Measurements from ENCODE around the gene FATE1. TPM values are rescaled to one million over a fixed set of nuclear protein-coding genes. Genes with fewer than 3 reads are reported as not detected.

Gene FATE1
- total RNA-seq, 4 donors from 2014 or later: 0.42 TPM; not detected in 3

DNA sequence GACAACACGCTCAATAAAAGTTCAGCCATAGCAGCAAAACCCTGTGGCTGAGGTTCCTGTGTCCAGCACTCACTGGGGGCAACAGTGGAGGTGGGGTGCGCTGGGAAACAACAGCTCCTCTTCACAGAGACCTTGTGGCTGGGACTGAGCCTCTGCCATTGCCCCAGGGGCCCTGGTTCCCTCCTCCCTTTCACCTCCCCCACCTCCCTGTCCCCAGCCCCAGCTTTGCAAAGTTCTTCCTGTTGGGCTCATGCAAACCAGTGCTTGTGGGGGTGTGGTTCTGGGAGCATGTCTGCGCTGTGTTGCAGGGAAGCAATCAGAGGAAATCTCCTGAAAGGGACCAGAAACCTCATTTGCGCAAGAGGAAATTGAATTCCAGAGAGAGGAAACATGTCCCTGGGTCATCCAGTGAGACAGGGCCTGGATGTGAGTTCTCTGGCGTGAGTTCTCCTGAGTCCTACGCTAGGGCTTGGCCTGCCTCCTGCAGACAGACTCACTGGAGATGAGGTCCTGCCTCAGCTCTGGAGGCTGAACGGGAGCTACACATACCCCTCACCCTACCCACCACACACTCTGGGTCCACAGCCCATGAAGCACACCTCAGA is 7.4 kb downstream of the FATE1 start:
- peak; percentile 22 for ATAC-seq
- no CpG with 5 or more reads among the region's 7 CpGs for WGBS, 2 donors (ENCODE audit: low coverage in 1 of 2)
- no peaks in the 10 kb centered on the region for H3K4me1 ChIP-seq

GRCh38 chrX:151724563-151725337 is 8.9 kb downstream of the FATE1 start:
- WGBS, 2 donors (ENCODE audit: low coverage in 1 of 2): 40% methylated on average over 1 of the region's 7 CpGs; no CpG with 5 or more reads in 1 of the 2 donors
- TF ChIP-seq POLR2AphosphoS5 (IDR thresholded peaks at IDR 0.05) (no peak), POLR2A (IDR thresholded peaks at IDR 0.05) (no peak), EP300 (IDR thresholded peaks at IDR 0.05) (no peak)
- TF ChIP-seq, protein P1, sequence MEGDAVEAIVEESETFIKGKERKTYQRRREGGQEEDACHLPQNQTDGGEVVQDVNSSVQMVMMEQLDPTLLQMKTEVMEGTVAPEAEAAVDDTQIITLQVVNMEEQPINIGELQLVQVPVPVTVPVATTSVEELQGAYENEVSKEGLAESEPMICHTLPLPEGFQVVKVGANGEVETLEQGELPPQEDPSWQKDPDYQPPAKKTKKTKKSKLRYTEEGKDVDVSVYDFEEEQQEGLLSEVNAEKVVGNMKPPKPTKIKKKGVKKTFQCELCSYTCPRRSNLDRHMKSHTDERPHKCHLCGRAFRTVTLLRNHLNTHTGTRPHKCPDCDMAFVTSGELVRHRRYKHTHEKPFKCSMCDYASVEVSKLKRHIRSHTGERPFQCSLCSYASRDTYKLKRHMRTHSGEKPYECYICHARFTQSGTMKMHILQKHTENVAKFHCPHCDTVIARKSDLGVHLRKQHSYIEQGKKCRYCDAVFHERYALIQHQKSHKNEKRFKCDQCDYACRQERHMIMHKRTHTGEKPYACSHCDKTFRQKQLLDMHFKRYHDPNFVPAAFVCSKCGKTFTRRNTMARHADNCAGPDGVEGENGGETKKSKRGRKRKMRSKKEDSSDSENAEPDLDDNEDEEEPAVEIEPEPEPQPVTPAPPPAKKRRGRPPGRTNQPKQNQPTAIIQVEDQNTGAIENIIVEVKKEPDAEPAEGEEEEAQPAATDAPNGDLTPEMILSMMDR (IDR thresholded peaks at IDR 0.05): no peak

More for the DNA sequence above, 7.4 kb downstream of the FATE1 start:
- no peak for TF ChIP-seq POLR2A (IDR thresholded peaks at IDR 0.05)
- TF ChIP-seq, protein P1 (IDR thresholded peaks at IDR 0.05): no peak
- no peak for TF ChIP-seq POLR2AphosphoS5 (IDR thresholded peaks at IDR 0.05)
- Histone ChIP-seq H3K9me3 (no peaks in the 10 kb centered on the region), H3K36me3 (no peaks in the 10 kb centered on the region), H3K27ac (no peak overlapping the region), H3K27me3 (no peaks in the 10 kb centered on the region), H3K4me3 (no peak overlapping the region)

DNA sequence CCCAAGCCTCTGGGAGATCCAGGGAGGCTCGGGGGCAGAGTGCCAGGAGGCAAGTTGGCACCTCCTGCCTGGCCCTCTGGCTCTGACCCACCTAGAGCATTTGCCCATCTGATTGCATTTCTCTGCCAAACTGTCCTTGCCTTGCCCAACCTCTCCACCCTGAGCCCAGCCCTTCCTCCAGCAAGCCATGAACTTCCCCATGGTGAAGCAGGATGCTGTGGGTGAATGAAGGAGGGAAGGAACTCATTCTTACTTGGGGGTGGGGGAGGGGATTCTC is 9.4 kb downstream of the FATE1 start:
- whole genome bisulfite sequencing, 2 donors (ENCODE audit: low coverage in 1 of 2): no CpG with 5 or more reads among the region's 1 CpG

More at GRCh38 chrX:151724563-151725337, 8.9 kb downstream of the FATE1 start:
- no peak overlapping the region for H3K27ac ChIP-seq
- H3K9me3 ChIP-seq: no peaks in the 10 kb centered on the region
- no peaks in the 10 kb centered on the region for H3K36me3 ChIP-seq
- H3K4me3 ChIP-seq: no peak overlapping the region
- no peaks in the 10 kb centered on the region for H3K4me1 ChIP-seq
- no peak for ATAC-seq
- H3K27me3 ChIP-seq: no peaks in the 10 kb centered on the region

GRCh38 chrX:151726751-151727150 is 10.9 kb downstream of the FATE1 start:
- TF ChIP-seq POLR2AphosphoS5 (IDR thresholded peaks at IDR 0.05) (no peak), EP300 (IDR thresholded peaks at IDR 0.05) (no peak)
- TF ChIP-seq, protein P1 (IDR thresholded peaks at IDR 0.05): no peak
- WGBS, 2 donors (ENCODE audit: low coverage in 1 of 2): no CpG with 5 or more reads among the region's 5 CpGs
- no peak overlapping the region for H3K4me3 ChIP-seq
- no peaks in the 10 kb centered on the region for H3K9me3 ChIP-seq
- H3K27ac ChIP-seq: no peak overlapping the region
- no peak for ATAC-seq
- no peaks in the 10 kb centered on the region for H3K4me1 ChIP-seq
- H3K36me3 ChIP-seq: no peaks in the 10 kb centered on the region
- no peaks in the 10 kb centered on the region for H3K27me3 ChIP-seq

More for the DNA sequence above, 9.4 kb downstream of the FATE1 start:
- no peak for ATAC-seq
- Histone ChIP-seq H3K9me3 (no peaks in the 10 kb centered on the region), H3K4me1 (no peaks in the 10 kb centered on the region), H3K27me3 (no peaks in the 10 kb centered on the region), H3K4me3 (no peak overlapping the region), H3K27ac (no peak overlapping the region), H3K36me3 (no peaks in the 10 kb centered on the region)
- TF ChIP-seq EP300 (IDR thresholded peaks at IDR 0.05) (no peak), POLR2A (IDR thresholded peaks at IDR 0.05) (no peak), POLR2AphosphoS5 (IDR thresholded peaks at IDR 0.05) (no peak)
- TF ChIP-seq, protein P1 (IDR thresholded peaks at IDR 0.05): no peak

DNA sequence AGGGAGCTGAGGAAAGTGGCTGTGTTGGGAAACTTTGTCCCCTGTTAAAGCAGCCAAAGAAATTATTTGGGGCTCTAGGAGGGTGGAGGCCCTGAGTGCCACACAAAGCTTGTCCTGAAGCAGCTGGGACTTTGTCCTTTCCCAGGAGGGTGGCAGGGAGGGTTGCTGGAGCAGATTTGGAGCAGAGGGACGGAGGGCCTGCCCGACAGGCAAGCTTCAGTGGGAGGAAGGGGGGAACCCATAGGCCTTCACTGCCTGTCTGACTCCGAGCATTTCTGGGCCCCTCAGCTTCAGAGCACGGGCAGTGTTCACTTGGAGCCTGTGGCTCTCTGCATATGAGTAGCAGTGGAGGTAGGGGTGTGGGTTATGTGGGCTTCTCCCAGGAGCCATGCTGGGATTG is 11.5 kb downstream of the FATE1 start:
- H3K27me3 ChIP-seq: no peaks in the 10 kb centered on the region
- no peaks in the 10 kb centered on the region for H3K9me3 ChIP-seq
- H3K27ac ChIP-seq: no peak overlapping the region
- TF ChIP-seq EP300 (IDR thresholded peaks at IDR 0.05) (no peak), POLR2AphosphoS5 (IDR thresholded peaks at IDR 0.05) (no peak), POLR2A (IDR thresholded peaks at IDR 0.05) (no peak)
- TF ChIP-seq, protein P1 (IDR thresholded peaks at IDR 0.05): no peak
- no CpG with 5 or more reads among the region's 4 CpGs for WGBS, 2 donors (ENCODE audit: low coverage in 1 of 2)
- no peak overlapping the region for H3K4me3 ChIP-seq
- ATAC-seq: no peak
- H3K36me3 ChIP-seq: no peaks in the 10 kb centered on the region
- H3K4me1 ChIP-seq: no peaks in the 10 kb centered on the region
